WERI-Rb-1 (cell line): ENCODE data around the gene RTN4R.

ENCODE experiments used
- DNase-seq: peaks from one replicate; pipeline ENCODE4 v3.0.0-alpha.2; 2020
- H3K27ac ChIP-seq: fragments of 250-450 bp; sonication (Bioruptor Pico); 2 replicates; pipeline ENCODE4 v1.5.1; 2020; ENCODE audit warnings: mild to moderate bottlenecking, moderate library complexity
- H3K27me3 ChIP-seq: fragments of 250-450 bp; sonication (Bioruptor Pico); 2 replicates; pipeline ENCODE4 v1.5.1; 2021; ENCODE audit warnings: mild to moderate bottlenecking, low read depth, moderate library complexity; ENCODE audit not compliant: insufficient read depth, severe bottlenecking
- H3K36me3 ChIP-seq: fragments of 250-450 bp; sonication (Bioruptor Pico); 2 replicates; pipeline ENCODE4 v1.5.1; 2020; ENCODE audit warnings: mild to moderate bottlenecking, moderate library complexity
- H3K4me3 ChIP-seq: 2 replicates; pipeline ENCODE4 v1.5.1; 2011; ENCODE audit warnings: low read depth, mild to moderate bottlenecking, control low read depth, low read length
- H3K9me3 ChIP-seq: fragments of 250-450 bp; sonication (Bioruptor Pico); 2 replicates; pipeline ENCODE4 v1.5.1; 2021; ENCODE audit warnings: mild to moderate bottlenecking, moderate library complexity; ENCODE audit not compliant: severe bottlenecking
- TF ChIP-seq, protein P1 (sequence below): IDR thresholded peaks from 2 replicates; pipeline ENCODE4 v1.5.1; 2011; ENCODE audit warnings: low read depth, mild to moderate bottlenecking, control low read depth, inconsistent platforms, low read length

Gene RTN4R

DNA sequence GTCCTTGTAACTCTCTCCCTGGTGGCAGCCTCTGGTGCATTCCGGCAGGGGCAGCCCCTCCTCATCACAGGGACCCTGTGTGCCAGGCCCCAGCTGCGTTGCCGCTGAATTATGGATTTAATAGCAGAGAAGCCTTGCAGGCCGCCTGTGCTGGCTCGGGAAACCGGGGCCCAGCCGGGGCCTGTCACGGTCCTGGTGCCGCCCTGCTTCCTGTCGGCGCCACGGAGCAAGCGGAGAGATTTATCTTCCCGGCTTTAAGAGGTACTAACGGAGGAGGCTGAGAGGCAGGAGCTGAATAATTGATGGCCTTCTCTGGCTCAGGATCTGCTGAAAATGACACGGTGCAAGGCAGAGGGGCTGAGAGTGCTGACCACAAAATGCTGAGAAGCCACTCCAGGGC is 63.3 kb downstream of the RTN4R start:
- H3K36me3 ChIP-seq = no peaks in the 10 kb centered on the region
- H3K27ac ChIP-seq = peak overlapping the region; percentile 86
- DNase-seq = peak; percentile 35
- H3K9me3 ChIP-seq = no peaks in the 10 kb centered on the region
- H3K27me3 ChIP-seq = no peaks in the 10 kb centered on the region
- TF ChIP-seq, protein P1, sequence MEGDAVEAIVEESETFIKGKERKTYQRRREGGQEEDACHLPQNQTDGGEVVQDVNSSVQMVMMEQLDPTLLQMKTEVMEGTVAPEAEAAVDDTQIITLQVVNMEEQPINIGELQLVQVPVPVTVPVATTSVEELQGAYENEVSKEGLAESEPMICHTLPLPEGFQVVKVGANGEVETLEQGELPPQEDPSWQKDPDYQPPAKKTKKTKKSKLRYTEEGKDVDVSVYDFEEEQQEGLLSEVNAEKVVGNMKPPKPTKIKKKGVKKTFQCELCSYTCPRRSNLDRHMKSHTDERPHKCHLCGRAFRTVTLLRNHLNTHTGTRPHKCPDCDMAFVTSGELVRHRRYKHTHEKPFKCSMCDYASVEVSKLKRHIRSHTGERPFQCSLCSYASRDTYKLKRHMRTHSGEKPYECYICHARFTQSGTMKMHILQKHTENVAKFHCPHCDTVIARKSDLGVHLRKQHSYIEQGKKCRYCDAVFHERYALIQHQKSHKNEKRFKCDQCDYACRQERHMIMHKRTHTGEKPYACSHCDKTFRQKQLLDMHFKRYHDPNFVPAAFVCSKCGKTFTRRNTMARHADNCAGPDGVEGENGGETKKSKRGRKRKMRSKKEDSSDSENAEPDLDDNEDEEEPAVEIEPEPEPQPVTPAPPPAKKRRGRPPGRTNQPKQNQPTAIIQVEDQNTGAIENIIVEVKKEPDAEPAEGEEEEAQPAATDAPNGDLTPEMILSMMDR = no peak
- peak overlapping the region; percentile 2 for H3K4me3 ChIP-seq

GRCh38 chr22:20204311-20204710 is 63.8 kb downstream of the RTN4R start:
- TF ChIP-seq, protein P1 = peak; percentile 24

DNA sequence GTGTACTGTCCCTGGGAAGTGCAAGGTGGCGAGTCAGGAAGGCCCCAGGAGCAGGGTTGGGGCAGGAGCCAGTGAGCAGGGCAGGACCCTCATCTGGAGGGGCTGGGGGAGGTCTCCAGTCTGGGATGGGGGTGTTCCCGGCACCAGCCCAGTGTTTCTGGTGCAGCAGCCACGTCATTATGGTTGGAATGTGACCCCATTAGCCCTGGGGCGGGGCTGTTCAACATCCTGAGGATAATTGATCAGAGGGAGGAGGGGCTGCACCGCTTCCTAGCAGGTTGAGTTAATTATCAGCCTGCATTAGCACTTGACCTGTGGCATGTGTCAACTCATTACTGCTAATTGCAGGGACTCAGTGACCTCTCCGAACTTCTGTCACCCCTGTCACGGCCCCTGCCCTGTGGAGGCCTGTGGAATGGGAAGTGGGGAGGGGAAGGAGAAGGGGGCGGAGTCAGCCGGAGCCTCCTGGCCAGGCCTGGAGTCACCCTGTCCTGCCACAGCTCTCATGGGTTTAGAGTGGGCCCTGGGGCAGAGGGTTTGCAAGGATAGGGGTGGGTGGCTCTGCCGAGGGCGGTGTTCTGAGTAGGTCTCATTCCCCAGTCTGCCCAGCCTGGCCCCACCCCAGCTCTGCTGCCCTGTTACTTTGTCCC is 64.4 kb downstream of the RTN4R start:
- DNase-seq = peak; percentile 50
- Histone ChIP-seq H3K4me3 (no peak overlapping the region), H3K27ac (peak overlapping the region; percentile 86), H3K27me3 (no peaks in the 10 kb centered on the region), H3K36me3 (no peaks in the 10 kb centered on the region), H3K9me3 (no peaks in the 10 kb centered on the region)
- TF ChIP-seq, protein P1 = no peak

More at GRCh38 chr22:20204311-20204710, 63.8 kb downstream of the RTN4R start:
- Histone ChIP-seq H3K9me3 (no peaks in the 10 kb centered on the region), H3K27ac (peak overlapping the region; percentile 86), H3K36me3 (no peaks in the 10 kb centered on the region), H3K4me3 (peak overlapping the region; percentile 2), H3K27me3 (no peaks in the 10 kb centered on the region)
- DNase-seq = peak; percentile 80

DNA sequence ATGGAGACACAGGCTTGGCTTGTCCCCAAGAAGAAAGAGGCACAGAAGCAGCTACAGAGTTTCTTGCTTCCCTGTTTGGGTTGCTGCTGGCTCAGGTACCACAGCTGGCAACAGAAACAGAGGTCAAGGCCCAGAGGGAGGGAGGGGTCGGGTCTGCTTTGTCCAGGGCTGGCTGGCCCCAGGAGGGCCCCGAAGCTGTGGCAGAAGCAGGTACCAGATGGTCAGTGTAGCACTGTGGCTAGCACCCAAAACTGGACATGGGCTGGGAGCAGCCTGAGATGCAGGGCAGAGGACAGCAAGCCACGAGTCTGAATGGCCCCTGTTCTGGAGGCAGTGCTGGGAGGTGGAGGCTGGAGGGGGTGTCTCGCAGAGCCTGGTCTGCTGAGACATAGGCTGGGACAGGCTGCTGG is 65.0 kb downstream of the RTN4R start:
- TF ChIP-seq, protein P1 = no peak
- Histone ChIP-seq H3K9me3 (no peaks in the 10 kb centered on the region), H3K27ac (peak overlapping the region; percentile 86; the same call in 1 of the 2 replicates), H3K36me3 (no peaks in the 10 kb centered on the region), H3K4me3 (no peak overlapping the region), H3K27me3 (no peaks in the 10 kb centered on the region)
- peak; percentile 17 for DNase-seq

DNA sequence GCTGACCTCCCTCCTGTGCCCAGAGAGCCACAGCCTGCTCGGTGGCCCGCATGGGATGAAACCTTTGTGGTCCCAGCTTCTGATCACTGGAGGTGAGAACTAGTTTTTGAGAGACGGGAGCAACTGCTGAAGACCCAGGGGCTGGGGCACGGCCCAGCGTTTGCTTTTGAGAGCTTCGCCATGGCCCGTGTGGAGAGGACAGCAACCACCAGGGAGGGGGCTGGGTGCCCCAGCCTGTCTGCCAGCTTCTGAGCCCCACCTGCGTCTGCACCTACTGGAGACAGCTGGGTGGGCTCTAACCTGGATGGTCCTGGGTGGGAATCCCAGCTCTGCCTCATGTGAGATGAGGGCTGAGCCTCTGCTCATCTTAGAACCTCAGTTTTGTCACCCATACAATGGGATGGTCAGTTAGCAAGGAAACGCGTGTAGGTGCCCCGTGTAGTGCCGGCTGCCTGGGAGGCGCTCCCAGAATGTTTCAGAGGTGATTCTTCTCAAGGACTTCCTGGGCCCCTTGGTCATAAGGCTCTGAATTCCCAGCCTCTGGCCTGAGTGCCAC is 66.2 kb downstream of the RTN4R start:
- H3K36me3 ChIP-seq = no peaks in the 10 kb centered on the region
- no peak overlapping the region for H3K27ac ChIP-seq
- H3K9me3 ChIP-seq = no peaks in the 10 kb centered on the region
- H3K4me3 ChIP-seq = no peak overlapping the region
- TF ChIP-seq, protein P1 = no peak
- H3K27me3 ChIP-seq = no peaks in the 10 kb centered on the region
- DNase-seq = no peak
